ENCODE measurements around the gene GRM1.

GRM1 gene

GRCh38 chr6:146335336-146335735, 306.5 kb downstream of the GRM1 start:
- no peak for DNase-seq (ENCODE audit: low spot score)

GRCh38 chr6:146336191-146336590, 307.3 kb downstream of the GRM1 start:
- no peak for DNase-seq (ENCODE audit: low spot score)

- no peak for DNase-seq (ENCODE audit: low spot score)
Observed at GRCh38 chr6:146337376-146337775, 308.5 kb downstream of the GRM1 start.

DNA sequence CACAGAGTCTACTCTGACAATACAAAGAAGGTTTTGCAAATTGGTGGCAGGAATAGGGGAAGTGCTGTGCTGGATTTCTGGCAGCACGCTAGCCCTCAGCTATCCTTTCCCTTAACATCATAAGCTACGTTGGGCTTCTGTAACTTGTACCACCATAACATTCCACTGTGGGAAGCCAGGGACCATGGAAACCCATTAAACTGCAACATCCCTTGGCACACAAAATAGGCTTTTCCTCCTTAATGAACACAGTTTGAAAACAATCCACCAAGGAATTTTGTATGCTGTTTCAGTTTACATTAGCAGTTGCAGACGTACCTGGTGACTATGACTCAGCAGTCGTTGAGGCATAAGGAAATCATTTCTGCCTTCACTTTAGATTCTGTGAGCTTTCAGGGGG, 310.9 kb downstream of the GRM1 start:
- DNase-seq (ENCODE audit: low spot score), result peak; percentile 3

GRCh38 chr6:146341493-146342230, 312.8 kb downstream of the GRM1 start:
- DNase-seq (ENCODE audit: low spot score), result no peak

- DNase-seq (ENCODE audit: low spot score), result no peak
Observed at GRCh38 chr6:146345598-146345997, 316.7 kb downstream of the GRM1 start.

DNA sequence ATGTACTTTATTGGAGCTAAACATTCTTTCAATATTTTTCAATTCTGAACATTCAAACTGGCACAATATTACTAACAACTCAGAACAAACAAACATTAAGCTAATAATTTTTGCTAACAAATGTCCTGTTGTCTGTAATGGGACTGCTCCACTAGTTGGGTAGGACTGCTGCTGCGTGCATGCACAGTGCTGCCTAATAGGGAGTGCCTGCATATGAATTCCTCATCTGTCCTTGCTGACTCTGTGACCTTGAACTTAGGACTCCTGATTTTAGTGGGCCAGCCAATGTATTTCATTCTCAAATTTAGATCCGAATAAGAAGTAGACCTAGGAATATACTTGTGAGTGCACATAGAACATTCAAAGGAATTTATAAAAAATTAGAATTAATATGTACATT, 318.2 kb downstream of the GRM1 start:
- DNase-seq (ENCODE audit: low spot score), result no peak

GRCh38 chr6:146347690-146348089, 318.8 kb downstream of the GRM1 start:
- no peak for DNase-seq (ENCODE audit: low spot score)

- no peak for DNase-seq (ENCODE audit: low spot score)
Observed at GRCh38 chr6:146351018-146351417, 322.2 kb downstream of the GRM1 start.

- DNase-seq (ENCODE audit: low spot score), result no peak
Observed at GRCh38 chr6:146352163-146352562, 323.3 kb downstream of the GRM1 start.

DNA sequence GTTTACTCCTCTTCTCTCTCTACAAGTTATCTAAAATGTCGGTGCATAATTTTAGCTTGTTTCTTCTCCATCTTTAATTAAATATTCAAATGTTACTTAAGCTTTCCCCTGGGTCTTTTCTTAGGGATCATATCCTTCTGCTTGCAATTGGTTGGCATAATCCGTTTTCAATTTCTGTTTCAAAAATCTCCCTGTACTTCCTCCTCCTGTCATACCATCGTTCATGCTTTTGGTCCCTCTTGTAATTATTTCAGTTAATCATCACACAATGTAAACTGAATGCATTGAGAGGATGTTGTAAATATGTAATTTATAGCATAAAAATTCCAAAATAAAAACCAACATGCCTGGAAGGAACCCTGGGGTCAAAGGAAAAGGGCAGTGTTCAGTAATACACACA, 325.6 kb downstream of the GRM1 start:
- no peak for DNase-seq (ENCODE audit: low spot score)

DNA sequence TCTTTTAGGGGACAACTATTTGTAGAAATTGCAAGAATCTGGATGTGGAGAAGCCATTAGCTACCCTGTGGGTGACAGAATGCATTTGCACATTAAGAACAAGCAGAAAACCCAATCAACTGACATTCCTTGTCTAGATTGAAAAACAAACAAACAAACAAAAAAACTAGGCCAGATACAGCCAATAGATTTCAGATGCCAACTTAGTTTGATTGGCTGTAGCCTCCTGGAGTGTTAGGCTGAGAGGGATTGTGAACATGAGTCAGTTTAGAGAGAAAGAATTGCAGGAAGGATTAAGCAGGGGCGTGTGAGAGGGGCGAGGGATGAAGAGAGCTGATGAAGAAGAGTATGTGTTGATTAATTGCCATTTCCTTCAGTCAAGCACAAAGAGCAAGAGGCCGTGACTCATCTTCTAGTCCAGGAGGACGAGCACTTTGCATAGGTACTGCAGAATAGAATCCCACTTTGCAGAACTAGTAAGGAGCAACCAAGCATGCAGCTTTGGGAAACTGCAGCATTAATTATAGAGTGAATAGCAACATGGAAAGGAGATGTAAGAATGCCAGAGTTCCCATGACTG, 326.7 kb downstream of the GRM1 start:
- DNase-seq (ENCODE audit: low spot score), result no peak

- peak; percentile 76 for DNase-seq (ENCODE audit: low spot score)
Observed at GRCh38 chr6:146357578-146358430, 328.9 kb downstream of the GRM1 start.

- peak; percentile 38 for DNase-seq (ENCODE audit: low spot score)
Observed at GRCh38 chr6:146358431-146359046, 329.7 kb downstream of the GRM1 start.

GRCh38 chr6:146359131-146359530, 330.3 kb downstream of the GRM1 start:
- DNase-seq (ENCODE audit: low spot score), result no peak

GRCh38 chr6:146361128-146361924, 332.5 kb downstream of the GRM1 start:
- no peak for DNase-seq (ENCODE audit: low spot score)

DNA sequence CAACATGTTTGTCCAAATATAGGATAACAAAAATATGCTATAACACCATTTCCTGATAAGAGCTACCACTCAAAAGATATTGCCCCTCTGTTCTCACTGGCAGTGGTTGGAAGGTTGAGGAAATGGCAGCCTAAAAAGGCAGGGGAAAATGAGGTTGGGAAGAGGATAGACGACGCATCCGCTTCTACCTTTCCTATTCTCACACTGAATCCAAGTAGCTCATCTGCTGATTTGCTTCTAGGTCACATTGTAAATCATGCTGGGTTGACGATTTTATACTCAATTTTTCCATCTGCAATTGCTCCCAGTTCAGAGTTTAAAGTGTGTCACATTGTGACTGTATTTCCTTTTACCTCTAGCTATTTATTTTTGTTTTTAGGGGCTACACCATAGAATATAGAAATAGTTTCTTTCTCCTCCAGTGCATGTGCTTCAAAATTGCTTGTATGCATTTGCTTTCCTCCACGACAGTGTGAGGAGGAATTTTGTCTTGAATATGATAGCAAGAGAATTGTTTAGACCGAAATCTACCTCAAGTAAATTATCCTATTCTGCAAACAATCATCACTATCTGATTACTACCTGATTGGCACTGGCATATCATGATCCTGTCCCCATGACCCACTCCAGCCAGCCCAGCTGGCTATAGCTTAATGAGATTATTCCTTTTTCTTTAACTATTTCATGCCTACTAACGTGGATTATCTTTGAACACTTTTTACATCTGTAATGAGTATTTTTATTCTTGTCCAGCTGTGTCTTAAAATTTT, 335.2 kb downstream of the GRM1 start:
- DNase-seq (ENCODE audit: low spot score), result no peak

DNA sequence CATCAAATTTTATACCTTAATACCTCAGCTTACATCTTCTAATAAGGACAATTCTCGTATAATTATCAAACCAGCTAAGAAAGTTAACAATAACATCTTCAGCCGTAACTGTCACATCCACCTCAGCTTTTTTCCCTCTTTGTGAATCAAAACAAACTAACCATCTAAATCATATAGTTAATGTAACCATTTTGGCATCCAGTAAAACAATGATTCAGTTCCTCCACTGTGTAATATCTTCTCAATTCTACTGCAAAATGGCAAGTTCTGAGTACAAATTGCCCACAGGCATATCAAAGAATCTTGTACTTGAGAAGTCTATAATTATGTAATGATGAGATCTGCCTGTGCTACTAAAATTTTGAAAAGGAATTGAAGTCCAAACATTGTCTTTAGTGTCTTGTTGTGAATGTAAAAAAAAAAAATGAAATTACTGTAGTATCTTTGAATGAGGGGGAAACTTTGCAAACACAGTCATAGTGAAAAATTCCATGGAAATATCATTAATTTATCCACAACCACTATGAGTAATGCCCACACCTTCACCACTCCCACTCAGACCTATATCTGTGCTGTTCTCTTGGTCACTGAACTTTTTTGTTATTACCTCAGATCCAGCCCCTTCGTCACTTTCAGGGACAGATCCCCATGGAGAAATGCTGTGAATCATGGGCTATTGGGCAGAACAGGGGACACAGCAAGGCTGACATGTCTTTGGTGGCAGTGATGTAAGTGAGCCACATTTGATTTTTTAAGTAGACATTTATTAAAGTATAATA, 336.1 kb downstream of the GRM1 start:
- no peak for DNase-seq (ENCODE audit: low spot score)

GRCh38 chr6:146367061-146367460, 338.2 kb downstream of the GRM1 start:
- DNase-seq (ENCODE audit: low spot score), result no peak

DNA sequence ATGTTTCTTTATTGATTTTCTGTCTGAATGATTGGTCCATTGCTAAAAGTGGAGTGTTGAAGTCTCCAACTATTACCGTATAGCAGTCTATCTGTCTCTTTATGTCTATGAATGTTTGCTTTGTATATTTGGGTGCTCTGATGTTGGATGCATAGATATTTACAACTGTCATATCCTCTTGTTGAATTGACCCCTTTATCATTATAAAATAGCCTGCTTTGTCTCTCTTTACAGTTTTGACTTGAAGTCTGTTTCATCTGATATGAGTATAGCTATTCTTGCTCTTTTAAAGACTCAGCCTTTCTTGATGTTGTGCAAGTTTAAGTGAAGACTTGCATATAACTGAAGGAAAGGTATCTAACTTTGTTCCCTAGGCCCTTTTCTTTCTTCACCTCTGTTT, 341.0 kb downstream of the GRM1 start:
- no peak for DNase-seq (ENCODE audit: low spot score)
